ENCODE measurements around the gene TJP1.

- TF ChIP-seq POLR2A (IDR thresholded peaks at IDR 0.05) (no peak), CTCF (IDR thresholded peaks at IDR 0.05) (no peak)
These were observed 71.5 kb downstream of the TJP1 start for GRCh38 chr15:29750754-29751153.
